NCI-H2196 (cell line): ENCODE measurements around the gene ARID5B.
"Not testable (repeated sequence)": the region's sequence is repeated elsewhere in the genome, so short reads cannot be mapped to it uniquely, and the experiment has no call there.

Experiments
- DNase-seq: peaks from one replicate; lab custom pipeline; 2025; ENCODE audit not compliant: unreplicated experiment; lab: John Stamatoyannopoulos, UW

ARID5B gene

GRCh38 chr10:61961278-61961677, 59.8 kb downstream of the ARID5B start:
- no peak for DNase-seq

- no peak for DNase-seq
These were observed 61.5 kb downstream of the ARID5B start for GRCh38 chr10:61962971-61963370.

- DNase-seq = no peak
These were observed 62.2 kb downstream of the ARID5B start for GRCh38 chr10:61963669-61964058.

- DNase-seq = no peak
These were observed 62.7 kb downstream of the ARID5B start for GRCh38 chr10:61964059-61964709.

GRCh38 chr10:61964949-61965702, 63.6 kb downstream of the ARID5B start:
- DNase-seq = no peak

- DNase-seq = no peak
These were observed 64.3 kb downstream of the ARID5B start for GRCh38 chr10:61965703-61966395.

- DNase-seq = no peak
These were observed 65.8 kb downstream of the ARID5B start for GRCh38 chr10:61967298-61967697.

GRCh38 chr10:61970182-61971002, 68.9 kb downstream of the ARID5B start:
- DNase-seq = no peak

GRCh38 chr10:61971003-61971325, 69.5 kb downstream of the ARID5B start:
- no peak for DNase-seq

GRCh38 chr10:61973169-61973568, 71.7 kb downstream of the ARID5B start:
- no peak for DNase-seq

- no peak for DNase-seq
These were observed 72.4 kb downstream of the ARID5B start for GRCh38 chr10:61973906-61974305.

- DNase-seq = no peak
These were observed 73.3 kb downstream of the ARID5B start for GRCh38 chr10:61974601-61975390.

GRCh38 chr10:61975391-61975932, 74.0 kb downstream of the ARID5B start:
- no peak for DNase-seq

GRCh38 chr10:61976951-61977721, 75.6 kb downstream of the ARID5B start:
- DNase-seq = not testable (repeated sequence)

- DNase-seq = no peak
These were observed 77.5 kb downstream of the ARID5B start for GRCh38 chr10:61978965-61979364.

GRCh38 chr10:61981460-61981859, 80.0 kb downstream of the ARID5B start:
- no peak for DNase-seq

- no peak for DNase-seq
These were observed 81.8 kb downstream of the ARID5B start for GRCh38 chr10:61983255-61983654.

- DNase-seq = no peak
These were observed 83.4 kb downstream of the ARID5B start for GRCh38 chr10:61984803-61985418.

GRCh38 chr10:61985715-61986114, 84.2 kb downstream of the ARID5B start:
- DNase-seq = no peak
